Measurements from ENCODE around the gene CENPF. TPM values are rescaled to one million over a fixed set of nuclear protein-coding genes. Genes with fewer than 3 reads are reported as not detected.

The CENPF gene
- total RNA-seq, 2 experiments from 2014 or later: 110 to 173 TPM

- no peak overlapping the region for H2AFZ ChIP-seq (ENCODE audit: low read length)
- H3K4me1 ChIP-seq (ENCODE audit: insufficient read depth, low read length, poor library complexity, severe bottlenecking): no peaks in the 10 kb centered on the region
- H3K9me2 ChIP-seq (ENCODE audit: insufficient read depth, low read length): no peaks in the 10 kb centered on the region
- intact Hi-C loops (cut with micrococcal nuclease; ENCODE audit: unreplicated experiment): no loop called here
- POLR2A ChIA-PET: interaction anchor here (0.6 to 1.0 kb wide), 2 partner anchors 10 to 356 kb away, joined by 3 read pairs; no protein-coding TSS in a partner anchor
- no peak overlapping the region for H3K27ac ChIP-seq (ENCODE audit: low read depth, low read length, poor library complexity, severe bottlenecking)
- no peaks in the 10 kb centered on the region for H3K79me2 ChIP-seq (ENCODE audit: insufficient read depth, low read depth, low read length)
- BruUV-seq (replicated peaks): no TSS peak
- CTCF ChIA-PET (ENCODE audit: unreplicated experiment): no interaction called here
- no peak overlapping the region for H3K4me3 ChIP-seq (ENCODE audit: low read depth, low read length, poor library complexity, severe bottlenecking)
- H3K9me3 ChIP-seq (ENCODE audit: low read length): no peaks in the 10 kb centered on the region
- H4K20me1 ChIP-seq (ENCODE audit: insufficient read depth, low read length): no peaks in the 10 kb centered on the region
- no peak overlapping the region for H3K4me2 ChIP-seq (ENCODE audit: low read length)
- H3K36me3 ChIP-seq (ENCODE audit: insufficient read depth, low read length): no peaks in the 10 kb centered on the region
- no peak for TF ChIP-seq EZH2phosphoT487 (IDR thresholded peaks at IDR 0.05; ENCODE audit: borderline replicate concordance, low read depth, low read length)
- TF ChIP-seq CTCF (conservative IDR thresholded peaks at IDR 0.05; ENCODE audit: low read length): no peak
- DNase-seq (ENCODE audit: low spot score): no peak
Measured at GRCh38 chr1:214708321-214708955, 105.4 kb downstream of the CENPF start.

- H3K4me3 ChIP-seq (ENCODE audit: low read depth, low read length, poor library complexity, severe bottlenecking): no peak overlapping the region
- no peaks in the 10 kb centered on the region for H3K9me2 ChIP-seq (ENCODE audit: insufficient read depth, low read length)
- H3K79me2 ChIP-seq (ENCODE audit: insufficient read depth, low read depth, low read length): no peaks in the 10 kb centered on the region
- BruUV-seq (replicated peaks): no TSS peak
- no peak for DNase-seq (ENCODE audit: low spot score)
- CTCF ChIA-PET (ENCODE audit: unreplicated experiment): no interaction called here
- no peaks in the 10 kb centered on the region for H3K9me3 ChIP-seq (ENCODE audit: low read length)
- POLR2A ChIA-PET: interaction anchor here (0.6 to 1.0 kb wide), 3 partner anchors 9 to 1285 kb away, joined by 3 to 4 read pairs (median 3); no protein-coding TSS in a partner anchor
- H4K20me1 ChIP-seq (ENCODE audit: insufficient read depth, low read length): no peaks in the 10 kb centered on the region
- H3K4me1 ChIP-seq (ENCODE audit: insufficient read depth, low read length, poor library complexity, severe bottlenecking): no peaks in the 10 kb centered on the region
- H3K4me2 ChIP-seq (ENCODE audit: low read length): no peak overlapping the region
- no peak overlapping the region for H3K27ac ChIP-seq (ENCODE audit: low read depth, low read length, poor library complexity, severe bottlenecking)
- no peak overlapping the region for H2AFZ ChIP-seq (ENCODE audit: low read length)
- intact Hi-C loops (cut with micrococcal nuclease; ENCODE audit: unreplicated experiment): no loop called here
- no peak for TF ChIP-seq EZH2phosphoT487 (IDR thresholded peaks at IDR 0.05; ENCODE audit: borderline replicate concordance, low read depth, low read length)
- H3K36me3 ChIP-seq (ENCODE audit: insufficient read depth, low read length): no peaks in the 10 kb centered on the region
Measured at GRCh38 chr1:214709241-214709640, 106.2 kb downstream of the CENPF start.

- POLR2A ChIA-PET: interaction anchor here (0.9 kb wide), 1 partner anchor 15 kb away, joined by 4 read pairs; no protein-coding TSS in a partner anchor
- TF ChIP-seq CTCF (conservative IDR thresholded peaks at IDR 0.05; ENCODE audit: low read length): no peak
- no peak for TF ChIP-seq EZH2phosphoT487 (IDR thresholded peaks at IDR 0.05; ENCODE audit: borderline replicate concordance, low read depth, low read length)
- H3K4me3 ChIP-seq (ENCODE audit: low read depth, low read length, poor library complexity, severe bottlenecking): no peak overlapping the region
- no peak overlapping the region for H3K4me2 ChIP-seq (ENCODE audit: low read length)
- H3K4me1 ChIP-seq (ENCODE audit: insufficient read depth, low read length, poor library complexity, severe bottlenecking): no peaks in the 10 kb centered on the region
- CTCF ChIA-PET (ENCODE audit: unreplicated experiment): no interaction called here
- DNase-seq (ENCODE audit: low spot score): no peak
- H3K9me3 ChIP-seq (ENCODE audit: low read length): no peaks in the 10 kb centered on the region
- H2AFZ ChIP-seq (ENCODE audit: low read length): no peak overlapping the region
- H3K36me3 ChIP-seq (ENCODE audit: insufficient read depth, low read length): no peaks in the 10 kb centered on the region
- H3K27ac ChIP-seq (ENCODE audit: low read depth, low read length, poor library complexity, severe bottlenecking): no peak overlapping the region
- no TSS peak for BruUV-seq (replicated peaks)
- intact Hi-C loops (cut with micrococcal nuclease; ENCODE audit: unreplicated experiment): no loop called here
- no peaks in the 10 kb centered on the region for H3K79me2 ChIP-seq (ENCODE audit: insufficient read depth, low read depth, low read length)
- no peaks in the 10 kb centered on the region for H4K20me1 ChIP-seq (ENCODE audit: insufficient read depth, low read length)
- H3K9me2 ChIP-seq (ENCODE audit: insufficient read depth, low read length): no peaks in the 10 kb centered on the region
Measured at GRCh38 chr1:214712737-214713136, 109.7 kb downstream of the CENPF start.

Other genes with a start within 250 kb of the CENPF start
- not detected in 2 replicates for gene PTPN14, start 51.6 kb upstream of the CENPF start, total RNA-seq (2014; rRNA removed; shearing (Covaris generic))
- not detected in 2 replicates for gene PTPN14, start 51.6 kb upstream of the CENPF start, total RNA-seq (2022)

All from OCI-LY7 (cell line).